ENCODE data around the gene KLK15. TPM values are rescaled to one million over a fixed set of nuclear protein-coding genes. Genes with fewer than 3 reads are reported as not detected.

The KLK15 gene
- total and polyA plus RNA-seq, 10 of the 15 experiments (the other 5 are each of a cell fraction or from before 2014, with no cell fraction given) = 0.04 to 0.08 TPM; not detected in 8

- intact Hi-C loops (cut with micrococcal nuclease; ENCODE audit: unreplicated experiment) = loop anchor here (2.0 kb wide), 1 partner anchor 129 kb away; no protein-coding TSS in a partner anchor
- ATAC-seq (peak; percentile 66), DNase-seq (ENCODE audit: low read depth, low spot score) (no peak), FAIRE-seq (peak; percentile 77)
- H3K36me3 ChIP-seq (ENCODE audit: control insufficient read depth in 2 of 2, insufficient read depth in 2 of 2, low read length in 1 of 2) = peaks cover 17 to 24% of the 10 kb centered on the region in 2 experiments; a peak in 3 of 4 replicates
- H3K79me2 ChIP-seq (ENCODE audit: control insufficient read depth, insufficient read depth, low read length) = peaks cover 4% of the 10 kb centered on the region
- no peaks in the 10 kb centered on the region for H3K27me3 ChIP-seq (replicated peaks in 1 of 2; ENCODE audit: control insufficient read depth in 2 of 2, insufficient read depth in 2 of 2, low read length in 1 of 2)
- RAD21 ChIA-PET (ENCODE audit: unreplicated experiment) = interaction anchor here (0.8 to 6.7 kb wide), 2 partner anchors 27 to 128 kb away, joined by 3 to 35 read pairs; no protein-coding TSS in a partner anchor
- WGBS (ENCODE audit: insufficient coverage, insufficient replicate concordance, low lambda C conversion rate, missing lambda C conversion rate) = 20% methylated on average over 16 of the region's 16 CpGs
- no peak overlapping the region for H3K4me3 ChIP-seq
- CTCF ChIA-PET = interaction anchor here (0.8 to 3.4 kb wide), 5 partner anchors 9 to 128 kb away, joined by 3 to 24 read pairs (median 7); no protein-coding TSS in a partner anchor
- no peak overlapping the region for H3K27ac ChIP-seq (ENCODE audit: control insufficient read depth, insufficient read depth)
- no peaks in the 10 kb centered on the region for H3K9me3 ChIP-seq (replicated peaks; ENCODE audit: control insufficient read depth, insufficient read depth, low read length)
- peaks cover 5% of the 10 kb centered on the region for H3K4me1 ChIP-seq (ENCODE audit: control insufficient read depth, insufficient read depth, low read length)
- H4K20me1 ChIP-seq (ENCODE audit: control insufficient read depth, insufficient read depth) = peaks cover 8% of the 10 kb centered on the region
- H2AFZ ChIP-seq (ENCODE audit: control insufficient read depth, low read depth, low read length) = peak overlapping the region; percentile 10; the same call in 1 of the 2 replicates
- H3K9ac ChIP-seq (ENCODE audit: control insufficient read depth, insufficient read depth, low read length) = no peak overlapping the region
- POLR2A ChIA-PET = interaction anchor here (0.6 to 0.7 kb wide), 2 partner anchors 14 to 1027 kb away, joined by 3 to 4 read pairs; partner anchors contain the start of gene AP2A1
- no TSS peak for BruUV-seq (replicated peaks)
- SMC1A ChIA-PET (ENCODE audit: uncharacterized antibody, unreplicated experiment) = interaction anchor here (0.8 to 2.0 kb wide), 3 partner anchors 11 to 127 kb away, joined by 3 to 7 read pairs (median 3); no protein-coding TSS in a partner anchor
- no peak overlapping the region for H3K4me2 ChIP-seq (ENCODE audit: control insufficient read depth, insufficient read depth)
- in situ Hi-C loops (cut with MboI) = no loop called here
- TF ChIP-seq FOXK2 (IDR thresholded peaks at IDR 0.05) (no peak), BCL11A (IDR thresholded peaks at IDR 0.05; ENCODE audit: low read depth, low read length) (no peak; the same call in 1 of the 2 replicates), FOXM1 (IDR thresholded peaks at IDR 0.05; ENCODE audit: low read depth, low read length) (0 out of 2 replicates have a peak, but pooled peaks have one; percentile 5), NFIC (IDR thresholded peaks at IDR 0.05; ENCODE audit: low read depth, low read length) (no peak; the same call in 1 of the 2 replicates), IKZF1 (conservative IDR thresholded peaks at IDR 0.05) (no peak), ZBTB11 (CRISPR knock-in tag; IDR thresholded peaks at IDR 0.05) (no peak), MTA2 (IDR thresholded peaks at IDR 0.05; ENCODE audit: low read depth) (no peak), ETV6 (conservative IDR thresholded peaks at IDR 0.05 in 1 of 2, IDR thresholded peaks at IDR 0.05 in 1 of 2; ENCODE audit: borderline replicate concordance in 1 of 2, low read depth in 1 of 2) (no peak), MYB (IDR thresholded peaks at IDR 0.05; ENCODE audit: borderline replicate concordance, low read depth, low read length) (no peak), SMARCA5 (IDR thresholded peaks at IDR 0.05) (no peak), KAT2A (conservative IDR thresholded peaks at IDR 0.05; ENCODE audit: control insufficient read depth, low read depth, low read length) (no peak), RAD21 (IDR thresholded peaks at IDR 0.05; ENCODE audit: insufficient read depth, low read depth, low read length) (peak; percentile 57), RAD51 (IDR thresholded peaks at IDR 0.05) (no peak), SIN3A (IDR thresholded peaks at IDR 0.05; ENCODE audit: low read depth, low read length) (no peak), CTCF (IDR thresholded peaks at IDR 0.05 in 2 of 3, conservative IDR thresholded peaks at IDR 0.05 in 1 of 3; ENCODE audit: control insufficient read depth in 2 of 3, extremely low read depth in 1 of 3, insufficient read depth in 1 of 3, low read depth in 3 of 3, low read length in 3 of 3) (peak; percentile 15 to 56 (median 55); a peak in 5 of 6 replicates), BRCA1 (IDR thresholded peaks at IDR 0.05; ENCODE audit: low read depth, low read length) (no peak)
Observed at GRCh38 chr19:50794074-50794875, 39.1 kb downstream of the KLK15 start.
